OCI-LY1 (cell line): Measurements from ENCODE around the gene DUSP9.

Source experiments
- CTCF ChIP-seq: fragments of 200-600 bp; sonication (generic), shearing (Covaris generic); IDR thresholded peaks from 2 replicates; pipeline ENCODE4 v1.5.1; 2017; ENCODE audit warnings: mild to moderate bottlenecking, antibody characterized with exemption, low read length, moderate library complexity, mixed read lengths
- EZH2 ChIP-seq: fragments of 200-600 bp; sonication (generic), shearing (Covaris generic); IDR thresholded peaks from 2 replicates; pipeline ENCODE4 v1.8.0; 2017; ENCODE audit warnings: borderline replicate concordance, mixed run types, mild to moderate bottlenecking, antibody characterized with exemption, low read length, moderate library complexity, mixed read lengths

- TF ChIP-seq CTCF (no peak), EZH2 (no peak)
These were observed 998 bp upstream of the DUSP9 start for GRCh38 chrX:153645921-153646488.
